ENCODE data around the gene FAM186B. TPM values are rescaled to one million over a fixed set of nuclear protein-coding genes. Genes with fewer than 3 reads are reported as not detected.

Gene FAM186B
- total RNA-seq, 8 experiments from 2014 or later = 0.65 to 5.3 (median 1.1) TPM

DNA sequence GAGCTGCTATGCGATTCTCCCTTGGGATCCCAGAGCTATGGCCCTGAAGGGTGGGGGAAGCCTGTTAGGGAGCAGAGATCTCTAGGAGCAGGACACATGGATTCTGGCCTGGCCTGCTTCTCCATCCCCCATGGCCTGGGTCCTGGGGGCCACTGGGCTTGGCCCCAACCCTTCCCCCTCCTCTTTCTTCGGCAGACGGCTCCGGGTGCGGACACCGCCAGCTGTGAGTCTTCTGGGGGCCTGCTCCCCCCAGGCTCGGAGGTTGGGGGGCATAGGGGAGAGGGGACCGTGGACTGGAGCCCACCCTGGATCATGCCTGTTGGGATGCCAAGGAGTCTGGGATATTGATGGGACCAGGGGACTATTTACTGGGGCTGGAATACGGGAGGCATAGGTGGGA lies 27.0 kb upstream of the FAM186B start:
- H3K27ac ChIP-seq = no peak overlapping the region
- in situ Hi-C loops (cut with MboI; ENCODE audit: low pct_unique_long_range_greater_than_20kb in 2 of 9, low sequenced_read_pairs in 9 of 9, unreplicated experiment in 9 of 9) = no loop called here
- no peak for ATAC-seq (replicated peaks in 6 of 8)
- H3K4me3 ChIP-seq = no peak overlapping the region
- H3K4me1 ChIP-seq (replicated peaks in 1 of 2) = peaks cover 5% of the 10 kb centered on the region in 2 donors
- 93 to 100% (median 93%) methylated on average over 1 to 6 of the region's 9 CpGs; no CpG with 5 or more reads in 7 of the 10 experiments for WGBS, 10 experiments

DNA sequence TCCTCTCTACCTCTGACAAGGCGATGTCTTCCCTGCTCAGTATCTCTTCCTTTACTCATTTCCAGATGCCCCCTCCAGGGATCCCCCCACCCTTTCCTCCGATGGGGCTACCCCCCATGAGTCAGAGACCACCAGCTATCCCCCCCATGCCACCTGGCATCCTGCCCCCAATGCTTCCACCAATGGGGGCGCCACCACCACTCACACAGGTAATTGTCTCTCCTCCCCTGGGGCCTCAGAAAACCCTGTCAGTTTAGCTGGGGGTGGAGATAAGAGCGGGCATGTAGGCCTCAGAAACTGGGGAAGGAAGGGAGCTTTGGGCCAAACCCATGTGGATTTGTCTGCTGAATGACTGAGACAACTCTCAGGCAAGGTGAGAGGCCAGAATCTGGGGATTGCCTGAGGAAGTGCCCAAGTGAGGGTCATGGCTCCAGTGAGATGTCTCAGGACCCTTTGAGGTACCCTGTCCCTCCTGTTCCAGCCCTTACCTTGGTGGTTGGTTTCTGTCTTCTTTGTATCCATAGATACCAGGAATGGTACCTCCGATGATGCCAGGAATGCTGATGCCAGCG lies 26.0 kb upstream of the FAM186B start:
- WGBS, 10 experiments = 83 to 100% (median 100%) methylated on average over 1 to 2 of the region's 6 CpGs; no CpG with 5 or more reads in 5 of the 10 experiments
- in situ Hi-C loops (cut with MboI; ENCODE audit: low pct_unique_long_range_greater_than_20kb in 2 of 9, low sequenced_read_pairs in 9 of 9, unreplicated experiment in 9 of 9) = no loop called here
- no peaks in the 10 kb centered on the region for H3K4me1 ChIP-seq (replicated peaks in 1 of 2)
- no peak for ATAC-seq (replicated peaks in 6 of 8)
- H3K27ac ChIP-seq = no peak overlapping the region
- no peak overlapping the region for H3K4me3 ChIP-seq

DNA sequence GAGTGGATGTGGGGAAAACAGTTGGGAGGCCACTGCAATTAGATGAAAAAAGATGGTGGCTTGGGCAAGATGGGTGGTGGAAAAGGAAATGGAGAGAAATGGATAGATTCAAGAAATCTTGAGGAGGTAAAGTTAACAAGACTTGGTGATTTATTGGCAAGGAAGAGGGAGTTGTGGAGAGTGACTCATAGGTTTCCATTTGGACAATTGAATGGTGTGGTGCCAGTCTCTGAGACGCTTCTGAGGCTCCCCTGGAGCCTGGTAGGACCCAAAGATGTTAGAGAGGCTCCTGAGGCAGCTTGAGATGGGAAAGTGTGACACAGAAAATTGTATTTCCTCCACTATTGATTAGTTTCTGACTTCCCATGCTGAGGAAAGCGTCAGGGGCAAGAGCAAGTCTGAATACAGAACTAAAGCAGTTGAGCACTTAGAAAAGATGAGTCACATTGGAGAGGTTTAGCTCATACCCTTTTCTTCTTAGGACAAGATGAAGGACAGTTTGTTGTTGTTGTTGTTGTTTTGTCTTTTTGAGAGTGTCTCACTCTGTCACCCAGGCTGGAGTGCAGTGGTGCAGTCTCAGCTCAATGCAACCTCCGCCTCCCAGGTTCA lies 22.4 kb upstream of the FAM186B start:
- 21 to 90% (median 68%) methylated on average over 1 to 3 of the region's 3 CpGs; no CpG with 5 or more reads in 2 of the 10 experiments for WGBS, 10 experiments
- H3K4me1 ChIP-seq (replicated peaks in 1 of 2) = peaks cover 0 to 3% of the 10 kb centered on the region in 2 donors
- H3K4me3 ChIP-seq = no peak overlapping the region
- no peak for ATAC-seq (replicated peaks in 6 of 8)
- no peak overlapping the region for H3K27ac ChIP-seq
- in situ Hi-C loops (cut with MboI; ENCODE audit: low pct_unique_long_range_greater_than_20kb in 2 of 9, low sequenced_read_pairs in 9 of 9, unreplicated experiment in 9 of 9) = no loop called here

DNA sequence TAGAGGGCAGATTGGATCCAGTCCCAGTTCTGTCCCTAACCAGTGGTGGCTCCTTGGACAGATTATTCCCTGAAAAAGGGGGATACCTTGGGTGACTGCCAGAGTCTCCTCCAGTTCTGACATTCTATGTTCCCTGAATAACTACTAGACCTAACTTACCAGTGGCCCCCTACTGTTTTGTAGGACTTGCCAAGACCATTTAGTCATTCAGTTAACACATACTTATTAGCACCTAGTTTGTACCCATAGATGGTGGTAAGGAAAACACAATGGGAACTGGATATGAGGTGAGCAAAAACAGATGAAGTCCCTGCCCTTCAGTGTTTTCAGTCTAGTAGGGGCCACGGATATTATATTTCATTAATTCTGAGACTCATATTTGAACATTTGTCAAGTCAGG lies 21.4 kb upstream of the FAM186B start:
- whole genome bisulfite sequencing, 10 experiments = 75 to 100% (median 95%) methylated on average over 1 of the region's 1 CpG; no CpG with 5 or more reads in 2 of the 10 experiments
- H3K4me3 ChIP-seq = no peak overlapping the region
- peaks cover 1 to 3% of the 10 kb centered on the region in 2 donors for H3K4me1 ChIP-seq (replicated peaks in 1 of 2)
- no peak overlapping the region for H3K27ac ChIP-seq
- no peak for ATAC-seq (replicated peaks in 6 of 8)
- in situ Hi-C loops (cut with MboI; ENCODE audit: low pct_unique_long_range_greater_than_20kb in 2 of 9, low sequenced_read_pairs in 9 of 9, unreplicated experiment in 9 of 9) = no loop called here

DNA sequence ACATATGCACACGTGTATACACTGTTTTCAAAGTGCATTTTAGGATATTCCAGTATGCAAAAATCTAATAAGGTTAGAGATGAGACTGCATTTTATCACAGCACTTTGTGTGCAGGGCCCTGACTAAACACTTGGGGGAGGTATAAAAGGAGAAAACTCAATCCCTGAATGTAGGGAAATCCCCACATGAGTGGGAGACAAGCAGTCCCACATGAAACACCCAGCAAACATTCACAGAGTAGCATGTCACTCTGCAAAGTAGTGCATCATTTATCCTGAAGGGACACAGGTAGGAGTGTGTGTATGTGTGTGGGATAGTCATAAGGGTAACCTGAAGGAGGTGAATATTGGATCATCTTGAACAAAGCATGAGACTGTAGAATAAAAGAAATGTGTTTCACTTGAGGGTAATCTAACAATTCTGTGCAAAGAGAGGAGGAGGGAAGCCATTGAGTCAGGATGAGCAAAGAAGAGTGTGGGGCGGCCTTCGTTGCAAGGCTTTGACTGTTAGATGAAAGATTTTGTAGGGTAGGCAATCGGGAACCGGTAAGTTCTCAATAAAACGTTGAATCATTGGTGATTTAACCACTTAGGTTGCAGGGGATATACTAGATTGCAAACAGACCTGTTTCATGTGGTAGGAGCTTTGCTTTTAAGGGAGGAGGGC lies 20.9 kb upstream of the FAM186B start:
- H3K4me1 ChIP-seq (replicated peaks in 1 of 2) = peaks cover 3 to 7% of the 10 kb centered on the region in 2 donors
- 12 to 100% (median 83%) methylated on average over 2 to 6 of the region's 6 CpGs; no CpG with 5 or more reads in 1 of the 10 experiments for WGBS, 10 experiments
- peak in 2 of 8 experiments; percentile 2 to 6 for ATAC-seq (replicated peaks in 6 of 8)
- H3K4me3 ChIP-seq = no peak overlapping the region
- H3K27ac ChIP-seq = no peak overlapping the region
- in situ Hi-C loops (cut with MboI; ENCODE audit: low pct_unique_long_range_greater_than_20kb in 2 of 9, low sequenced_read_pairs in 9 of 9, unreplicated experiment in 9 of 9) = no loop called here

DNA sequence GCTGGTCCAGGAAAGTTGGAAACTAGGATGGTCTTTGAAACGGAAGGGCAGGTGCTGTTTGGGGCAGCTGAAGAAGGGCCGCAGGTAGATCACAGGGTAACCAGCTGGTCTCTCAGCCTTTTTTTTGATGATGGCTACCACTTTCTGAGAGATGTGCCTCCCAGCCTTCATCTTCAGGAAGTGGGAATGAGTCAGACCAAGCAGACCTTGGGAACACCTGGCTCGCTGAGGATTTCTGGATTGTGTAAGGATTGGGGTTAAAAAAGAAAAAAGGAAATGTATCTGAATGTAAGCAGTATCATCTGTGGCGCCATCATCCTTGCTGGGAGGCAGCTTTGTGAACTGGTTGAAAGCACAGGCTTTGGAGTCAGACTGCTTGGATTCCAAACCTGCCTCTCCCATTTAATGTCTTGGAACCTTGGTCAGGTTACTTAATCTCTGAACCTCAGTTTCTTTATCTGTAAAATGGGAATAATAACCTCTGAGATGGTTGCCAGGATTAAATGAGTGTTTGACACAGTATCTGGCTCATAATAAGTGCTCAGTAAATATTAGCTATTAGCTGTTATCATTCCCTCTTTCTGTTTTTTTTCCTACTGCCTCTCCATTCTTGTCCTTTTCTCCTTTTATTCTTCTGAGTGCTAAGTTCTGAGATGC lies 19.6 kb upstream of the FAM186B start:
- Histone ChIP-seq H3K27ac (no peak overlapping the region), H3K4me3 (no peak overlapping the region), H3K4me1 (replicated peaks in 1 of 2) (peaks cover 3 to 9% of the 10 kb centered on the region in 2 donors)
- in situ Hi-C loops (cut with MboI; ENCODE audit: low pct_unique_long_range_greater_than_20kb in 2 of 9, low sequenced_read_pairs in 9 of 9, unreplicated experiment in 9 of 9) = no loop called here
- WGBS, 10 experiments = 51 to 100% (median 90%) methylated on average over 1 to 3 of the region's 4 CpGs; no CpG with 5 or more reads in 5 of the 10 experiments
- ATAC-seq (replicated peaks in 6 of 8) = no peak

DNA sequence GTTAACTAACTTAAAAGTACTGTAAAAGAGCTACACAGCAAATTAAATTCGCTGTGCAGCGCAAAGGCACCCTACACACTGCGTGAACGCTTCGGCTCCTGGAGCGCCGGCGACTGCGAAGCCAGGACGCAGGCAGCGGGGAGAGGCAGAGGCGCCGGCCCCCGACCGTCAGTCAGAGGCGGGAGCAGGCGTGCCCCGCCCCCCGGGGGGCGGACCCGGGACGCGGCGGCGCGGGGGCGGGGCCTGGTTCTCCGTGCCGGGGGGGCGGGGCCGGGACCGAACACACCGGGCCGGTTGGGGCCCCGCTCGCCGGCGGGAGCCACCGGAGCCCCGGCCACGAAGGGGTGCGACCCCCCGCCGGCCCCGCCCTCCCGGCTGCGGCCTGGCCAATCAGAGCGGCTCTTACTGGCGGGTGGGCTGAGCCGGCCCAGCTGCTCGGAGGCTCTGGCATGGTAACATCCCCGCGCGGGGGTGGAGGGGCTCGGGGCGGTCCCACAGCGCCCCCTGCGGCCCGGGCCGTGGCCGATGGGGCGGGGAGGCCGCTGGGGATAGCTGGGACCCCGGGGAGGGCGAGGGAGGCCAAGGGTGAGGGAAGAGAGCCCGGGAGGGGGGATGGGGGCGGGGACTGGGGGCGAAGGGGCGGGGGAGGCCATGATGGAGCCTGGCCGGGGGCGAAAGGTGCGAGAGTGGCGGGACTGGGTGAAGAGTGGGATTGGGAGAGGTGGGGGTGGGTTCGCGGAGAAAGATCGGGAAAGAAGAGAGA lies 17.9 kb upstream of the FAM186B start, which contains the start of gene PRPF40B:
TSS of gene PRPF40B (plus strand) at position 420 of the 763 bp plus-strand sequence. CDS start at position 450, 30 bp downstream.
- ATAC-seq (replicated peaks in 6 of 8) = peak; percentile 87 to 95 (median 91)
- Histone ChIP-seq H3K4me3 (peak within 1 kb of the TSS; percentile 41 to 59 (median 53)), H3K27ac (peak within 1 kb of the TSS in 1 of 2 donors; percentile 19), H3K4me1 (replicated peaks in 1 of 2) (peaks cover 3 to 9% of the 10 kb centered on the region in 2 donors)
- WGBS, 10 experiments = 0% methylated on average over 1 to 5 of the region's 76 CpGs; no CpG with 5 or more reads in 8 of the 10 experiments
- in situ Hi-C loops (cut with MboI; ENCODE audit: low pct_unique_long_range_greater_than_20kb in 2 of 9, low sequenced_read_pairs in 9 of 9, unreplicated experiment in 9 of 9) = no loop called here

DNA sequence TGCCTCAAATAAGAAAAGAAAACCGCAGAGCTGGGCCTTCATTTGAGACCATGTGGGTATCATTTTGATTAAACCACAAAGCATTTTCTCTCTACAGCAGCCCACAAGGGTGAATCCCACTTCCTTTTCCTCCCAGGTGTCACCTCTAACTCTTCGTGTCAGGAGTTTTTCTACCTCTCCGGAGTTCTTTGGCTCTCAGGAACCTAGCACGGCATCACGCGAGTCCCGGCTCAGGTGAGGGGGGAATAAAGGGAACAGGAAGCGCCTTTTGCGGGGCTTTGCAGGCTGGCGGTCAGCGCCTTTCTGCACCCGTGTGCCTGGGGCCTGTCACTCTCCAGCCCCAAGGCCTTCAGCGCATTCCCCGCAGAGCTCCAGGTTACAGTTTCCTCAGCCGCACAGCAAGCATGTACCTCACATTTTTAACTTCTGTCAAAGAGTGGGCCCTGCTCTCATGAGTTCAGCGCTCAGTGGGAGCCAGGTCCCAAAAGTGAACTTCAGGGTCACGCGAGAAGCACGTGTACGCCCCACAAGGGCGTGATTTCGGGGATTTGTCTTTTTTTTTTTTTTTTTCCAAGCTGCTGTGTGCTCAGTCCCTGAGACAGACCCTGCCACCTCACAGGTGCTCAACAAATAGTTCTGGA lies 17.2 kb upstream of the FAM186B start:
- Histone ChIP-seq H3K4me1 (replicated peaks in 1 of 2) (peaks cover 3 to 9% of the 10 kb centered on the region in 2 donors), H3K4me3 (peak overlapping the region; percentile 41 to 59 (median 53)), H3K27ac (peak overlapping the region in 1 of 2 donors; percentile 19)
- in situ Hi-C loops (cut with MboI; ENCODE audit: low pct_unique_long_range_greater_than_20kb in 2 of 9, low sequenced_read_pairs in 9 of 9, unreplicated experiment in 9 of 9) = no loop called here
- 0 to 40% (median 1%) methylated on average over 1 to 16 of the region's 22 CpGs; no CpG with 5 or more reads in 2 of the 10 experiments for WGBS, 10 experiments
- peak; percentile 14 to 68 (median 40) for ATAC-seq (replicated peaks in 6 of 8)

DNA sequence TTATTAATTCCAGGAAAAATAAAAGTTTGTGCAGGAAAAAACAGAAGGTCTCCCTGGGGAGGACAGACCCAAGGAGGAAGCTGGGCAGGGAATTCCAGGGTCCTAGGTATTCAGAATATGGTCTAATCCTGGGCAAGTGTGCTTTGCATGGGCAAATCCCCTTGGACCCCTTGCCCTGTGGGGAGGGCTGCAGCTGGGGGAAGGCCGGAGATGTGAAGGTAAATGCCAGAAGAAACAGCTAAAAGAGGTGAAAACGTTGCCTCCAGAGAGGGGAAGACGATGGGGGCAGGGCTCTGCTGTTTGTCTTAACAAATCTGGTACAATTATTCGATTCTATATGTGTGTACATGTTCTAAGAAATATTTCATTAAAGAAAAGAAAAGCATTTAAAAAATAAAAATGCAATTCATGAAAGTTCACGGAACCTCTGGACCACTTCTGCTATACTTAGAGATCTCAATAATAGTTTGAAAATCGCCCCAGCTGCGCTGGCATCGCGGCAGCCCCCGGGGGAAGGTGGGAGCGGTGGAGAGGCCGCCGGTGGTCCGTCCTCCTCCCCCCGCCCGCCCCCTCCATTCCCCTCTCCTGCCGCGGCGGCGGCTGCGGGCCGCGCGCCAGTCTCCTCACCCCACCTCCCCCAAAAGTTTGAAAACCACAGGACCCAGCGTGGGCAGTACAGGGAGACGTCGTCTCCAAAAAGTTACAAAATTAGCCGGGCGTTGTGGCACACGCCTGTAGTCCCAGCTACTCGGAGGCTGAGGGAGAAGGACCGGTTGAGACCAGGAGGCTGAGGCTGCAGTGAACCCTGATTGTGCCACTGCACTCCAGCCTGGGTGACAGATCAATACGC lies 16.4 kb upstream of the FAM186B start:
- in situ Hi-C loops (cut with MboI; ENCODE audit: low pct_unique_long_range_greater_than_20kb in 2 of 9, low sequenced_read_pairs in 9 of 9, unreplicated experiment in 9 of 9) = no loop called here
- Histone ChIP-seq H3K4me3 (peak overlapping the region; percentile 41 to 59 (median 53)), H3K4me1 (replicated peaks in 1 of 2) (peaks cover 3 to 9% of the 10 kb centered on the region in 2 donors), H3K27ac (no peak overlapping the region)
- no peak for ATAC-seq (replicated peaks in 6 of 8)
- WGBS, 10 experiments = 0 to 41% (median 31%) methylated on average over 1 to 17 of the region's 33 CpGs

DNA sequence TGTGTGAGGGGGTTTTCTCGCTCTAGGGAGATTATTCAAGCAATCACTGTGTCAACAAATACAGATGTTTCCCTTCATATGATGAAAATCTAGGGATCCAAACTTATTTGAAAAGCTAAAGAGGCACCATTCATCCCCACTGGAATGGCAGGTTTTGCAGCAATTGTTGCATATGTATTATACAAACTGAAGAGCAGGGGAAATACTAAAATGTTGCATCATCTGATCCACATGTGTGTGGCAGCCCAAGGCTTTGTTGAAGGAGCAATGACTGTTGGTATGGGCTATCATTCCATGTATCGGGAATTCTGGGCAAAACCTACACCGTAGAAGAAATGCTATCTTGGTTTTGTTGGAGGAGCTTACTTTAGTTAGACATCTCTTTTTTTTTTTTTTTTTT lies 13.8 kb upstream of the FAM186B start:
- no peak for ATAC-seq (replicated peaks in 6 of 8)
- no peak overlapping the region for H3K4me3 ChIP-seq
- no peak overlapping the region for H3K27ac ChIP-seq
- in situ Hi-C loops (cut with MboI; ENCODE audit: low pct_unique_long_range_greater_than_20kb in 2 of 9, low sequenced_read_pairs in 9 of 9, unreplicated experiment in 9 of 9) = no loop called here
- peaks cover 3 to 9% of the 10 kb centered on the region in 2 donors for H3K4me1 ChIP-seq (replicated peaks in 1 of 2)
- 14 to 100% (median 84%) methylated on average over 1 to 3 of the region's 3 CpGs; no CpG with 5 or more reads in 2 of the 10 experiments for WGBS, 10 experiments

DNA sequence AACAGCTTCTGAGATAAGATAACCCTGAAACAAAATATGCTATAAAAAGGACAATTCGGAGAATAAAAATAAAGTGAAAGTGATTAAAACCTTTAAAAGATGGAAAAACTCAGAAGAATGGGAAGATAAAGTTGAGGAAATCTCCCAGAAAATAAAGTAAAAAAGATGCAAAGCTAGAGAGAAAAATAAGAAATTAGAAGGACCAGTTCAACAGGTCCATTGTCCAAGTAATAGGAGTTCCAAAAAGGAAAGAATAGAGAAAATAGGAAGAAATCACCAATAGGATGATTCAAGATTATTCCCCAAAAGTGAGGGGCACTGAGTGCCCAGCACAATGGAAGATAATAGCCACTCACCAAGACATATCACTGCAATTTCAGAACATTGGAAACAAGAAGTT lies 13.1 kb upstream of the FAM186B start:
- 64 to 100% (median 96%) methylated on average over 1 of the region's 1 CpG for WGBS, 10 experiments
- Histone ChIP-seq H3K4me1 (replicated peaks in 1 of 2) (peaks cover 0 to 9% of the 10 kb centered on the region in 2 donors), H3K4me3 (no peak overlapping the region), H3K27ac (no peak overlapping the region)
- no peak for ATAC-seq (replicated peaks in 6 of 8)
- in situ Hi-C loops (cut with MboI; ENCODE audit: low pct_unique_long_range_greater_than_20kb in 2 of 9, low sequenced_read_pairs in 9 of 9, unreplicated experiment in 9 of 9) = no loop called here
